ENCODE results near the gene MACROD2.

Gene MACROD2

GRCh38 chr20:15889514-15890256 lies 1894.4 kb downstream of the MACROD2 start:
- DNase-seq (ENCODE audit: extremely low read depth in 1 of 2, low read depth in 1 of 2): no peak

DNA sequence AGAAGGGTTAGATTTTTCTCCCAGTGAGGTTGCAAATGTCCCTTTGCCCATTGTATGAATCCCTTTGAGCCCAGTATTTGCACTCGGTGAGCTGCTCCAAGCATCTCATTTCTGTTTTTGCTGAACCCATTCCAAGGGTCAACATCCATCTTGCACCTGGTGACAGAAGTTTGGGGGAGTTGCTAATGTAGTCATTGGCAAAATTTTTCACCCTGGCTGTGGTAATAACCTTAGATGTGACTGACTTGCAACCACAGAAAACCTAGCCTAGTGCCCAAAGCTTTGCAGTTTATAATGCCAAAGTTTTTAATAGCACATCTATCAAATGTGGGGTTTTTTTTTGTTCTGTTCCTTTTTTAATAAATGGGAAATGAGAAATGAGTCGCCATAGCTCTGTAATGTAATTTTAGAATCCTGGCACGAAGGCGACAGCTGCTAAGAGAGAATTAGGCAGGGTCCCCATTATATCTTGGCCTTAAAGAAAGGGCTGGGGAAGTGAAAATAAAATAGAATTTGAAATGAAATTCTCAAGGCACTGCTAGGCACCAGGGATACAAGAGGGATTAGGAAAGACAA lies 1895.2 kb downstream of the MACROD2 start:
- no peak for DNase-seq (ENCODE audit: extremely low read depth in 1 of 2, low read depth in 1 of 2)

GRCh38 chr20:15895126-15895525 lies 1899.8 kb downstream of the MACROD2 start:
- DNase-seq (ENCODE audit: extremely low read depth in 1 of 2, low read depth in 1 of 2): no peak

GRCh38 chr20:15895560-15896084 lies 1900.3 kb downstream of the MACROD2 start:
- DNase-seq (ENCODE audit: extremely low read depth in 1 of 2, low read depth in 1 of 2): no peak

DNA sequence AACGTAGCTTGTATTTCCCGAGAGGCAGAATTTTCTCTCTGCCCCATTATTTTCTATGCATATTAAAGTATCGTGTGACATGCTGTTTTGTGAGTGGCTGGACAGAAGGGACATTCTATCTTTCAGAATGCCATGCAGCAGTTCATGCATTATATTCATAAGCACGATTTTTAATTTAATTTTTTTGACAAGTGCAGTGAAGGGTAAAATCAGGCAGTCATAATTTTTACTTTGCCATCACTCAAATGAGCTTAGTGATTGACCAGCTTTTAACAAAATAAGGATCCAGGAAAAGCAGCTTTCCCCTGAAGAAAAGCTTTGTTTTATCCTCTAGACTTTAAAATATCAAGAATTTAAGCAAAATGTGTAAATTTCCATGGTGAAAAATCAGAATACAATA lies 1904.7 kb downstream of the MACROD2 start:
- no peak for DNase-seq (ENCODE audit: extremely low read depth in 1 of 2, low read depth in 1 of 2)

GRCh38 chr20:15900443-15900842 lies 1905.1 kb downstream of the MACROD2 start:
- DNase-seq (ENCODE audit: extremely low read depth in 1 of 2, low read depth in 1 of 2): no peak

DNA sequence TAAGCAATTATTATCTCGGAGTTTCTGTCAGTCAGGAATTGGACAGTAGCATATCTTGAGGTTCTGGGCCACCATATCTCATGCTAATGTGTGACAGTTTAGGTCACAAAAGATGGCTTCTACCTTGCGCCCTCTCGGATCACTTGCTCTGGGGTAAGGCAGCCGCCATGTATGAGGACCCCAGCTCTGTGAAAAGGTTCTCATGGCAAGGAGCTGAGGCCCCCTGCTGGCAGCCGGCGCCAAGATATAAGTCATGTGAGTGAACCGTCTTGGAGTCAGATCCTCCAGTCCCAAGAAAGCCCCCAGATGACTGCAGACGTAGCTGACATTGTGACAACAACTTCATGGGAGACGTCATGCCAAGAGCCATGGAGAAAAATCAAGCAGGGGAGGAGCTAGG lies 1907.2 kb downstream of the MACROD2 start:
- no peak for DNase-seq (ENCODE audit: extremely low read depth in 1 of 2, low read depth in 1 of 2)

DNA sequence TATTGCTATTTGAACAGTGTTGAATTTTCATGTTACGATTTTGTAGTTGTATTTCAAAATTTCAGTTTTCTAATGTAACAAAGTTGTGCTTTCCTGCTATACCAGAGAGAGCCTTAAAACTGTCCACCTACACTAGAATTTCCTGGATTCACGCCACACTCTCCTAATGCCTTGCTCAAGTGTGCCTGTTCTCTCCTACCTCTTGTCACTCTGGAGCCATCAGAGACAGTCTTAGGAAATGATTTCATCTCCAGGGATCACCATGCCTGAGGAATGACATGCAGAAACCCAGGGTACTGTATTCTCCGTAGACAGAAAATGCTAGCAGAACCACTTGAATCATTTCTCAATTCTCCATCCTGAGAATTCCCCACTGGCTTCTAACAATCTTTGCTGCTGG lies 1910.3 kb downstream of the MACROD2 start:
- no peak for DNase-seq (ENCODE audit: extremely low read depth in 1 of 2, low read depth in 1 of 2)

- no peak for DNase-seq (ENCODE audit: extremely low read depth in 1 of 2, low read depth in 1 of 2)
Observed at GRCh38 chr20:15909995-15910394, 1914.7 kb downstream of the MACROD2 start.

DNA sequence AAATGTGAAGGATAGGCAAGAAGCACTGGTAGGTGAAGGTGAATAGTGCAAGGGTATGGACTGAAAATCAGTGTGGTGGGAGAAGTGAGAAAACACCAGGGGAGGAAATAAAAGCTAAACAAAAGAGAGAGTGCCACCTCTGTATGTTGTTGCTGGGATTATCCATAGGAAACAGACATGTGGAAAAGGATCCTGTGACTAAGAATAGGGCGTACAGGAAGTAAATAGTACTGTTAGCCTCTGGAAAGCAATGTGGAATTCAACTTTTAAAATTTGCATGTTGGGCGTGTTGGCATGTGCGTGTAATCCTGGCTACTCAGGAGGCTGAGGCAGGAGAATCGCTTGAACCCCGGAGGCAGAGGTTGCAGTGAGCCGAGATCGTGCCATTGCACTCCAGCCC lies 1916.3 kb downstream of the MACROD2 start:
- no peak for DNase-seq (ENCODE audit: extremely low read depth in 1 of 2, low read depth in 1 of 2)

DNA sequence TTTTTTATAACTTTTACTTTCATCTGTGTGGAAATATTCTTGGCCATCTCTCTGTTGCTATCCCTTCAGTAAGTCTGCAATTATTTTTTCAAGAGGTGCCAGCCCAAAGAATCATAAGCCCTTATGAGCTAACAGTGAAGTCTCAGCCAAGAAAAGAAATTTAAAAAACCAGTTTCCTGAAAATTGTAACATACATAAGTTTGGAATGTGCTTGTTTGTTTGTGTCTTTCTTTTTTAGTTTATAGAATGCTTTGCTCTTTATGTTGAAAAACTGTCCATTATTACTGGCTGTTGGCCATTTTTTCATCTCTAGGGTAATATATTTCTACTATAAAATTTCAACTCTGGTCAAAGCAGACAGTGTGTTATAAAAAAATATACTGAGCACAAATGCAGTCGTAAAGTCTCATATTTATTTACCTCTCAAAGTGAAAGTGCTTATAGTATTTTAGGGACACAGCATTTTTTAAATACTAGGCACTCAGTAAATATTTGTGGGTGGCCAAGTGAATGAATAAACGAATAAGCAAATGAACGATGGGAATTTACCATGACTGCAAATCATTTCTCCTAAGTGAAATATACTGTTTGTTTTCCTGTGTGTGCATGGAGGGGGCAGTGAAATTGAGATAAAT lies 1918.2 kb downstream of the MACROD2 start:
- DNase-seq (ENCODE audit: extremely low read depth in 1 of 2, low read depth in 1 of 2): no peak

GRCh38 chr20:15916623-15917022 lies 1921.3 kb downstream of the MACROD2 start:
- no peak for DNase-seq (ENCODE audit: extremely low read depth in 1 of 2, low read depth in 1 of 2)

GRCh38 chr20:15917283-15917682 lies 1922.0 kb downstream of the MACROD2 start:
- no peak for DNase-seq (ENCODE audit: extremely low read depth in 1 of 2, low read depth in 1 of 2)

DNA sequence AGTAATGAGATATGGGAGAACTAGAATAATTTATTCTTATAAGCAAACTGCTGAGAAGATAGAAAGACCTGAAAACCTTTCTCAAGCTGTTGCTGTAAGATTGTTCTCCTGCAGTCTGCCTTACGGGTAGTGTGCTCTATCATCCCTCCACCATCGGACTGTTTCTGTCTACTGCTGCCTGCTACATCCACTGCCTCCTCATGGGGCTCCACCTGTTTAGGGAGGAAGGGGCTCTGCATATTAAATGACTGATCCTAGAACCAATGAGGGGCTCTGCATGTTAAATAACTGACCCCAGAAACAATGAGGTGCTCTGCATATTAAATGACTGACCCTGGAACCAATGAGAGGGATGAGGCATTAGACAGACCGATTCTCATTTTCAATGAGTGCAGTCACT lies 1923.3 kb downstream of the MACROD2 start:
- no peak for DNase-seq (ENCODE audit: extremely low read depth in 1 of 2, low read depth in 1 of 2)

- no peak for DNase-seq (ENCODE audit: extremely low read depth in 1 of 2, low read depth in 1 of 2)
Observed at GRCh38 chr20:15919118-15919517, 1923.8 kb downstream of the MACROD2 start.

- DNase-seq (ENCODE audit: extremely low read depth in 1 of 2, low read depth in 1 of 2): no peak
Observed at GRCh38 chr20:15921930-15922329, 1926.6 kb downstream of the MACROD2 start.

DNA sequence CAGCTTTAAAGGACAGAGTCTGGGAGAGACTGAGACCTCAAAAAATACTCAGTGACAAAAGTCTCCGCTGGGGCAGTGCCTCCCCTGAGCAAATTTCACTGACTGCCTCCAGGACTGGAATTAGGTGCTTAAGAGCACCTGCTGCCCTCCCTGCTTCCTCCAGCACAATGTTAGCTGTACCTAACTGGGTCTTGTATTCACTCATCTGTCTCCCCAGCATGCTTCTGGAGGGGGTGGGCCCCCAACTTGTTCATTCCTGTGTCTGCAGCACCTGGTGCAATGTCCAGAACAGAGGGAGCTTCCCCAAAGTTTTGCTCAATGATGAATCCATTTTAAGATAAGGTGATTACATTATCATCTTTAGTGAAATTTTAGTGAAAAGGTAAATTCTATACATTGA lies 1927.2 kb downstream of the MACROD2 start:
- DNase-seq (ENCODE audit: extremely low read depth in 1 of 2, low read depth in 1 of 2): no peak

- no peak for DNase-seq (ENCODE audit: extremely low read depth in 1 of 2, low read depth in 1 of 2)
Observed at GRCh38 chr20:15923030-15923776, 1927.9 kb downstream of the MACROD2 start.

GRCh38 chr20:15924556-15924955 lies 1929.2 kb downstream of the MACROD2 start:
- DNase-seq (ENCODE audit: extremely low read depth in 1 of 2, low read depth in 1 of 2): no peak

DNA sequence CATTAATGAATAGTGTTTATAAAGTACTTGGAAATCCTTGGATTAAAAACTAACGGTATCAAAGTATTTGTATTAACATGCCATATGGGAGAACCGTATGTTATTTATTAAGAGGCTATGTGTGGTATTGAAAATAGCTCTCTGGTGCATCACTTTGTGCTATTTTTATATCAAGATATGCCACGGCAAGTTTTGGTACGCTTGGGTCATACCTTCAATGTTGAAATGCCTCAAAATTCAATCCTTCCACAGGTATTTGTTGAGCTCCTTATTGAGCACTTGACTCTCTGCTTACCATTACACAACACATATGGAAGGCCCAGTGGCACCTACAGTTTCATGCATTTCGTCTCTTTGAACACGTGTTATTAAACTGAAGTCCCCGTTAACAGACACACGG lies 1930.1 kb downstream of the MACROD2 start:
- no peak for DNase-seq (ENCODE audit: extremely low read depth in 1 of 2, low read depth in 1 of 2)

GRCh38 chr20:15927893-15928650 lies 1932.8 kb downstream of the MACROD2 start:
- no peak for DNase-seq (ENCODE audit: extremely low read depth in 1 of 2, low read depth in 1 of 2)
